Prostate gland (tissue), 2 donors: ENCODE results near the gene FA2H. TPM values are rescaled to one million over a fixed set of nuclear protein-coding genes. Genes with fewer than 3 reads are reported as not detected.

Experiments used
- DNase-seq: peaks from one replicate; pipeline ENCODE4 v3.0.0-alpha.2; 2019; ENCODE audit warnings: low spot score
- H3K27ac ChIP-seq, 2 donors: fragments of 200-600 bp; sonication (generic); 2 replicates each; pipeline ENCODE4 v1.5.1; 2017 to 2019
- H3K27me3 ChIP-seq: fragments of 200-600 bp; sonication (generic); replicated peaks from 2 replicates; pipeline ENCODE4 v1.5.1; 2019; ENCODE audit not compliant: insufficient read depth
- H3K36me3 ChIP-seq, 2 donors: fragments of 200-600 bp; sonication (generic); 1 replicate in 1 of 2; 2 replicates in 1 of 2; pipeline versions ENCODE4 v1.5.1 to v1.8.1; 2017 to 2019
- H3K4me1 ChIP-seq: fragments of 200-600 bp; sonication (generic); replicated peaks from 2 replicates; pipeline ENCODE4 v1.5.1; 2019
- H3K4me3 ChIP-seq, 2 donors: fragments of 200-600 bp; sonication (generic); 2 replicates each; pipeline ENCODE4 v1.5.1; 2017 to 2019
- H3K9me3 ChIP-seq: fragments of 200-600 bp; sonication (generic); 2 replicates; pipeline ENCODE4 v1.5.1; 2017
- CTCF ChIP-seq, 4 experiments: fragments of 200-600 bp in 2 of 4; fragments of 450-650 bp in 2 of 4; sonication (generic) in 2 of 4; IDR thresholded peaks; 1 replicate in 3 of 4; 2 replicates in 1 of 4; pipeline ENCODE4 v1.5.1; 2016 to 2019; ENCODE audit warnings: antibody characterized with exemption in 4 of 4, mild to moderate bottlenecking in 2 of 4, moderate library complexity in 2 of 4
- POLR2A ChIP-seq: fragments of 450-650 bp; IDR thresholded peaks from one replicate; pipeline ENCODE4 v1.6.1; 2016; ENCODE audit warnings: antibody characterized with exemption, mild to moderate bottlenecking
- POLR2AphosphoS5 ChIP-seq: sonication (generic); formaldehyde crosslinking; IDR thresholded peaks from one replicate; pipeline ENCODE4 v1.6.1; 2017; ENCODE audit warnings: antibody characterized with exemption
- WGBS: methylation state at CpG from one replicate; pipeline ENCODE4 v1.1.5; 2018; 5-methylcytosine and 5-hydroxymethylcytosine counted together
- intact Hi-C: fragments of 100-400 bp; cut with DNase I; formaldehyde crosslinking; loops from one replicate; pipeline ENCODE4 v1.14.2; 2022
- total RNA-seq, 2 donors: library from RNA; depleted of rRNA; stranded (reverse); fragments of >200 nt; gene quantifications; one replicate each; pipeline ENCODE4 v1.1.0, GENCODE V29; 2016

Gene FA2H
- total RNA-seq, 2 donors from 2014 or later = 3.0 to 4.5 TPM

- TF ChIP-seq POLR2AphosphoS5 (no peak), CTCF (IDR thresholded peaks at IDR 0.05) (no peak), POLR2A (no peak)
- WGBS = 92% methylated on average over 8 of the region's 10 CpGs
- H3K36me3 ChIP-seq = no peaks in the 10 kb centered on the region
- no peak overlapping the region for H3K4me3 ChIP-seq
- H3K9me3 ChIP-seq = no peaks in the 10 kb centered on the region
- DNase-seq = no peak
- no peak overlapping the region for H3K27ac ChIP-seq
- H3K4me1 ChIP-seq = no peaks in the 10 kb centered on the region
- H3K27me3 ChIP-seq = no peaks in the 10 kb centered on the region
- intact Hi-C loops = no loop called here
These were observed 60.7 kb downstream of the FA2H start for GRCh38 chr16:74713876-74714275.

DNA sequence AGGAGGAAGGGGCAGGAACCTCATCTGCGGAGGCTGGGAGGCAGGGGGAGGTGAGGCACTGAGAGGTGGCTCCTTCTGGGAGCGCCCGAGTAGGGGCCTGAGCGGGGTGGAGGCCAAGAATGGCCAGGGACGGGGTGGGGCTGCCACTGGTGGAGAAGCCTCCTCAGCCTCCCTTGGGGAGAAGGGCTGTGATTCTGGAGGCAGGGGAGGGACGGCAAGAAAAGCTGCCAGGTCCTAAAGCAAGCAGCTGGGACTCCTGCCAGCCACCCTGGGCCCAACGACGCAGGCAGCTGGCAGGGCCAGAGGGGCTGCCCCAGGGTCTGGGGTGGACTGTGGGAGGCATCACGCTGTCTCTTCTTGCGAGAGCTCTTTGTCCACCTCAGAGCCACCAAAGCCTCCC is 61.3 kb downstream of the FA2H start:
- H3K9me3 ChIP-seq = no peaks in the 10 kb centered on the region

GRCh38 chr16:74711938-74712337 is 62.7 kb downstream of the FA2H start:
- DNase-seq = no peak
- 96% methylated on average over 11 of the region's 12 CpGs for WGBS
- TF ChIP-seq CTCF (IDR thresholded peaks at IDR 0.05) (no peak), POLR2AphosphoS5 (no peak), POLR2A (no peak)
- H3K4me3 ChIP-seq = no peak overlapping the region
- no peaks in the 10 kb centered on the region for H3K36me3 ChIP-seq
- intact Hi-C loops = no loop called here
- H3K4me1 ChIP-seq = no peaks in the 10 kb centered on the region
- H3K27me3 ChIP-seq = no peaks in the 10 kb centered on the region
- H3K27ac ChIP-seq = no peak overlapping the region
- H3K9me3 ChIP-seq = no peaks in the 10 kb centered on the region

More for the DNA sequence above, 61.3 kb downstream of the FA2H start:
- TF ChIP-seq POLR2A (no peak), CTCF (IDR thresholded peaks at IDR 0.05) (no peak)
- H3K27me3 ChIP-seq = no peaks in the 10 kb centered on the region
- no peaks in the 10 kb centered on the region for H3K36me3 ChIP-seq
- H3K4me1 ChIP-seq = no peaks in the 10 kb centered on the region
- intact Hi-C loops = no loop called here
- DNase-seq = no peak
- WGBS = 77% methylated on average over 10 of the region's 10 CpGs
- no peak overlapping the region for H3K4me3 ChIP-seq
- H3K27ac ChIP-seq = no peak overlapping the region

DNA sequence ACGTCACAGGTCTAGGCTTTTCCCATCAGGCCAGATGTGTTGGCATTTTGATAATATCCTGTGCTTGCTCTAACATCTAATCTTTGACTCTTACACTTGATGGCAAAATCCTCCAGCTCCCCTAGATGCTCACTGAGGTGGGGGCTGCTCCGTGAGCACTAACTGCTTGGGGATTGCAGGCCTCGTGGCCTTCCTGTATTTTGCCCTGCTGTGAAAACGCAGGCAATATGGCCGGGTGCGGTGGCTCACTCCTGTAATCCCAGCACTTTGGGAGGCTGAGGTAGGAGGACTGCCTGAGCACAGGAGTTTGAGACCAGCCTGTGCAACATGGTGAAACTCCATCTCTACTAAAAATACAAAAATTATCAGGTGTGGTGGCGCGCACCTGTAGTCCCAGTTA is 64.2 kb downstream of the FA2H start:
- Histone ChIP-seq H3K36me3 (no peaks in the 10 kb centered on the region), H3K4me3 (no peak overlapping the region), H3K27ac (no peak overlapping the region), H3K9me3 (no peaks in the 10 kb centered on the region), H3K4me1 (no peaks in the 10 kb centered on the region), H3K27me3 (no peaks in the 10 kb centered on the region)
- intact Hi-C loops = no loop called here
- TF ChIP-seq POLR2A (no peak), POLR2AphosphoS5 (no peak), CTCF (IDR thresholded peaks at IDR 0.05) (no peak)
- 97% methylated on average over 8 of the region's 8 CpGs for WGBS
- no peak for DNase-seq

DNA sequence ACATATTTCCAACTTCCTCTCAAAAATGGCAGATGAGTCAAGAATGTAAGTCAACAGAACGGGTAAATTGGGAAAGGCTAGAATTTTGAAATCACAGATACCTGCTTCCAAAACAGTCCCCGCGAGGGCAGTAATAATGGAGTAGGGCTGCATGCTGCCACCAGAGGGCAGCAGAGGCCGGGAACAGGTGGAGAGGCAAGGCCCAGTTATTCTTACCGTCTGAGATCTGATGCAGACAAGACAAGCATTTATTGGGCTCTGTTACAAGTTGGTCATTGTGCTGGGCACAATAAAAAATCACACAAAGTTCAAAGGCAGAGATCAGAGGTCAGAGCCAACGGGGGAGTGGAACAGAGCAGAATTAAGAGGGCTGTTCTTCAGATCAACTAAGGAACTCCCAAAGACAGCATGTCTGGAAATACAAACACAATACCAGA is 65.2 kb downstream of the FA2H start:
- TF ChIP-seq POLR2A (no peak), POLR2AphosphoS5 (peak; percentile 63), CTCF (IDR thresholded peaks at IDR 0.05) (peak; percentile 81 to 98 (median 96))
- Histone ChIP-seq H3K4me3 (no peak overlapping the region), H3K27ac (no peak overlapping the region), H3K9me3 (no peaks in the 10 kb centered on the region), H3K27me3 (no peaks in the 10 kb centered on the region), H3K4me1 (no peaks in the 10 kb centered on the region), H3K36me3 (no peaks in the 10 kb centered on the region)
- DNase-seq = peak; percentile 73
- 0% methylated on average over 6 of the region's 6 CpGs for WGBS
- intact Hi-C loops = loop anchor here (5.0 to 10.0 kb wide), 2 partner anchors 153 to 405 kb away; partner anchors contain the start of gene LDHD
